Neural cell (in vitro differentiated cells): ENCODE measurements around the gene CELA2A.
"Not testable (repeated sequence)": the region's sequence is repeated elsewhere in the genome, so short reads cannot be mapped to it uniquely, and the experiment has no call there.

Experiments used
- CTCF ChIP-seq: fragments of 450-650 bp; IDR thresholded peaks from 2 replicates; pipeline ENCODE4 v1.5.1; 2014; ENCODE audit warnings: antibody characterized with exemption, mild to moderate bottlenecking, moderate library complexity; ENCODE audit not compliant: poor library complexity, severe bottlenecking
- EP300 ChIP-seq: fragments of 450-650 bp; conservative IDR thresholded peaks from 2 replicates; pipeline ENCODE4 v1.6.1; 2014; ENCODE audit warnings: antibody characterized with exemption, mild to moderate bottlenecking, moderate library complexity; ENCODE audit not compliant: poor library complexity, severe bottlenecking
- EZH2 ChIP-seq: fragments of 200-600, 300-800 bp; shearing (Covaris generic), sonication (generic); IDR thresholded peaks from 2 replicates; pipeline ENCODE4 v1.6.1; 2014; ENCODE audit warnings: antibody characterized with exemption, low read length, borderline replicate concordance, mild to moderate bottlenecking; ENCODE audit not compliant: insufficient read depth, poor library complexity, severe bottlenecking
- POLR2AphosphoS5 ChIP-seq: IDR thresholded peaks from 2 replicates; pipeline ENCODE4 v1.6.1; 2012
- RAD21 ChIP-seq: fragments of 450-650 bp; conservative IDR thresholded peaks from 2 replicates; pipeline ENCODE4 v1.6.1; 2014; ENCODE audit warnings: antibody characterized with exemption, mild to moderate bottlenecking, moderate library complexity
- REST ChIP-seq: IDR thresholded peaks from 2 replicates; pipeline ENCODE4 v1.6.1; 2012; ENCODE audit warnings: borderline replicate concordance
- TAF1 ChIP-seq: IDR thresholded peaks from 2 replicates; pipeline ENCODE4 v1.6.1; 2012; ENCODE audit warnings: low read depth

GRCh38 chr1:15466955-15467625 lies 10.6 kb downstream of the CELA2A start:
- TF ChIP-seq CTCF, REST, POLR2AphosphoS5, EP300, RAD21, EZH2, TAF1: not testable (repeated sequence)
